ENCODE data around the gene ADRA2C. TPM values are rescaled to one million over a fixed set of nuclear protein-coding genes. Genes with fewer than 3 reads are reported as not detected.

Gene ADRA2C
- total RNA-seq, 1 experiment from 2014 or later = 28.1 TPM

GRCh38 chr4:3729882-3730226 lies 36.3 kb upstream of the ADRA2C start:
- ChIA-PET RAD21 (ENCODE audit: low non-redundant PET in 1 of 2, low total read pairs in 2 of 2, uncharacterized antibody in 2 of 2, unreplicated experiment in 2 of 2) (no interaction called here), POLR2A (no interaction called here), CTCF (no interaction called here)
- H2AFZ ChIP-seq (ENCODE audit: low read depth, low read length, poor library complexity, severe bottlenecking) = no peak overlapping the region
- no peak overlapping the region for H3K27ac ChIP-seq (ENCODE audit: low read depth, low read length)
- no peak for DNase-seq (ENCODE audit: low read depth, low spot score)
- no TSS peak for BruUV-seq (replicated peaks)
- peak; percentile 73 for ATAC-seq
- intact Hi-C loops (cut with micrococcal nuclease) = no loop called here
- H3K27me3 ChIP-seq (ENCODE audit: insufficient read depth, low read length) = no peaks in the 10 kb centered on the region
- no peak overlapping the region for H3K4me3 ChIP-seq (replicated peaks in 1 of 2; ENCODE audit: low read depth in 1 of 2, low read length in 2 of 2)
- no peaks in the 10 kb centered on the region for H4K20me1 ChIP-seq (ENCODE audit: insufficient read depth)
- H3K9me2 ChIP-seq (ENCODE audit: insufficient read depth) = no peaks in the 10 kb centered on the region
- H3K79me2 ChIP-seq (ENCODE audit: insufficient read depth, low read length) = no peaks in the 10 kb centered on the region
- peak overlapping the region; percentile 3; the same call in 1 of the 2 replicates for H3K9ac ChIP-seq (ENCODE audit: low read length)
- no peaks in the 10 kb centered on the region for H3K36me3 ChIP-seq (ENCODE audit: control insufficient read depth in 1 of 2, insufficient read depth in 2 of 2, low read length in 2 of 2)
- H3K4me2 ChIP-seq (ENCODE audit: low read length) = peak overlapping the region; percentile 52
- H3K9me3 ChIP-seq (ENCODE audit: control insufficient read depth in 1 of 2, insufficient read depth in 1 of 2, low read depth in 1 of 2, low read length in 2 of 2) = no peaks in the 10 kb centered on the region
- H3K4me1 ChIP-seq (ENCODE audit: control insufficient read depth in 1 of 2, insufficient read depth in 2 of 2, low read length in 2 of 2) = peaks cover 0 to 9% of the 10 kb centered on the region in 2 experiments; a peak in 2 of 4 replicates
- TF ChIP-seq CEBPB (IDR thresholded peaks at IDR 0.05; ENCODE audit: low read depth) = no peak
- TF ChIP-seq, protein P1, sequence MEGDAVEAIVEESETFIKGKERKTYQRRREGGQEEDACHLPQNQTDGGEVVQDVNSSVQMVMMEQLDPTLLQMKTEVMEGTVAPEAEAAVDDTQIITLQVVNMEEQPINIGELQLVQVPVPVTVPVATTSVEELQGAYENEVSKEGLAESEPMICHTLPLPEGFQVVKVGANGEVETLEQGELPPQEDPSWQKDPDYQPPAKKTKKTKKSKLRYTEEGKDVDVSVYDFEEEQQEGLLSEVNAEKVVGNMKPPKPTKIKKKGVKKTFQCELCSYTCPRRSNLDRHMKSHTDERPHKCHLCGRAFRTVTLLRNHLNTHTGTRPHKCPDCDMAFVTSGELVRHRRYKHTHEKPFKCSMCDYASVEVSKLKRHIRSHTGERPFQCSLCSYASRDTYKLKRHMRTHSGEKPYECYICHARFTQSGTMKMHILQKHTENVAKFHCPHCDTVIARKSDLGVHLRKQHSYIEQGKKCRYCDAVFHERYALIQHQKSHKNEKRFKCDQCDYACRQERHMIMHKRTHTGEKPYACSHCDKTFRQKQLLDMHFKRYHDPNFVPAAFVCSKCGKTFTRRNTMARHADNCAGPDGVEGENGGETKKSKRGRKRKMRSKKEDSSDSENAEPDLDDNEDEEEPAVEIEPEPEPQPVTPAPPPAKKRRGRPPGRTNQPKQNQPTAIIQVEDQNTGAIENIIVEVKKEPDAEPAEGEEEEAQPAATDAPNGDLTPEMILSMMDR (IDR thresholded peaks at IDR 0.05 in 2 of 3, conservative IDR thresholded peaks at IDR 0.05 in 1 of 3; ENCODE audit: borderline replicate concordance in 1 of 3, insufficient read depth in 1 of 3, low read depth in 2 of 3, low read length in 2 of 3) = peak in 2 of 3 experiments; percentile 7 to 14; a peak in 1 of 6 replicates

- DNase-seq (ENCODE audit: low read depth, low spot score) = no peak
- BruUV-seq (replicated peaks) = no TSS peak
- ATAC-seq = no peak
- Histone ChIP-seq H3K9me2 (ENCODE audit: insufficient read depth) (no peaks in the 10 kb centered on the region), H3K27ac (ENCODE audit: low read depth, low read length) (no peak overlapping the region), H3K4me3 (replicated peaks in 1 of 2; ENCODE audit: low read depth in 1 of 2, low read length in 2 of 2) (no peak overlapping the region), H3K4me1 (ENCODE audit: control insufficient read depth in 1 of 2, insufficient read depth in 2 of 2, low read length in 2 of 2) (peaks cover 0 to 9% of the 10 kb centered on the region in 2 experiments; a peak in 2 of 4 replicates), H3K36me3 (ENCODE audit: control insufficient read depth in 1 of 2, insufficient read depth in 2 of 2, low read length in 2 of 2) (no peaks in the 10 kb centered on the region), H4K20me1 (ENCODE audit: insufficient read depth) (no peaks in the 10 kb centered on the region), H3K27me3 (ENCODE audit: insufficient read depth, low read length) (no peaks in the 10 kb centered on the region), H3K4me2 (ENCODE audit: low read length) (no peak overlapping the region), H3K79me2 (ENCODE audit: insufficient read depth, low read length) (no peaks in the 10 kb centered on the region), H3K9me3 (ENCODE audit: control insufficient read depth in 1 of 2, insufficient read depth in 1 of 2, low read depth in 1 of 2, low read length in 2 of 2) (no peaks in the 10 kb centered on the region), H3K9ac (ENCODE audit: low read length) (no peak overlapping the region), H2AFZ (ENCODE audit: low read depth, low read length, poor library complexity, severe bottlenecking) (no peak overlapping the region)
- CTCF ChIA-PET = no interaction called here
- POLR2A ChIA-PET = no interaction called here
- intact Hi-C loops (cut with micrococcal nuclease) = no loop called here
- RAD21 ChIA-PET (ENCODE audit: low non-redundant PET in 1 of 2, low total read pairs in 2 of 2, uncharacterized antibody in 2 of 2, unreplicated experiment in 2 of 2) = no interaction called here
- no peak for TF ChIP-seq TCF7L2 (IDR thresholded peaks at IDR 0.05; ENCODE audit: borderline replicate concordance, extremely low read depth, insufficient read depth, insufficient read length)
- no peak for TF ChIP-seq JUND (IDR thresholded peaks at IDR 0.05)
- TF ChIP-seq SP1 (IDR thresholded peaks at IDR 0.05; ENCODE audit: low read depth) = no peak
- TF ChIP-seq SIN3A (IDR thresholded peaks at IDR 0.05; ENCODE audit: low read depth) = no peak
- TF ChIP-seq YY1 (IDR thresholded peaks at IDR 0.05; ENCODE audit: extremely low read depth, insufficient replicate concordance, low read depth, low read length) = no peak
- TF ChIP-seq, protein P2, sequence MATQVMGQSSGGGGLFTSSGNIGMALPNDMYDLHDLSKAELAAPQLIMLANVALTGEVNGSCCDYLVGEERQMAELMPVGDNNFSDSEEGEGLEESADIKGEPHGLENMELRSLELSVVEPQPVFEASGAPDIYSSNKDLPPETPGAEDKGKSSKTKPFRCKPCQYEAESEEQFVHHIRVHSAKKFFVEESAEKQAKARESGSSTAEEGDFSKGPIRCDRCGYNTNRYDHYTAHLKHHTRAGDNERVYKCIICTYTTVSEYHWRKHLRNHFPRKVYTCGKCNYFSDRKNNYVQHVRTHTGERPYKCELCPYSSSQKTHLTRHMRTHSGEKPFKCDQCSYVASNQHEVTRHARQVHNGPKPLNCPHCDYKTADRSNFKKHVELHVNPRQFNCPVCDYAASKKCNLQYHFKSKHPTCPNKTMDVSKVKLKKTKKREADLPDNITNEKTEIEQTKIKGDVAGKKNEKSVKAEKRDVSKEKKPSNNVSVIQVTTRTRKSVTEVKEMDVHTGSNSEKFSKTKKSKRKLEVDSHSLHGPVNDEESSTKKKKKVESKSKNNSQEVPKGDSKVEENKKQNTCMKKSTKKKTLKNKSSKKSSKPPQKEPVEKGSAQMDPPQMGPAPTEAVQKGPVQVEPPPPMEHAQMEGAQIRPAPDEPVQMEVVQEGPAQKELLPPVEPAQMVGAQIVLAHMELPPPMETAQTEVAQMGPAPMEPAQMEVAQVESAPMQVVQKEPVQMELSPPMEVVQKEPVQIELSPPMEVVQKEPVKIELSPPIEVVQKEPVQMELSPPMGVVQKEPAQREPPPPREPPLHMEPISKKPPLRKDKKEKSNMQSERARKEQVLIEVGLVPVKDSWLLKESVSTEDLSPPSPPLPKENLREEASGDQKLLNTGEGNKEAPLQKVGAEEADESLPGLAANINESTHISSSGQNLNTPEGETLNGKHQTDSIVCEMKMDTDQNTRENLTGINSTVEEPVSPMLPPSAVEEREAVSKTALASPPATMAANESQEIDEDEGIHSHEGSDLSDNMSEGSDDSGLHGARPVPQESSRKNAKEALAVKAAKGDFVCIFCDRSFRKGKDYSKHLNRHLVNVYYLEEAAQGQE (IDR thresholded peaks at IDR 0.05; ENCODE audit: low read depth) = no peak
- no peak for TF ChIP-seq CBX3 (IDR thresholded peaks at IDR 0.05; ENCODE audit: low read depth)
- TF ChIP-seq EGR1 (IDR thresholded peaks at IDR 0.05; ENCODE audit: low read depth) = no peak
- TF ChIP-seq ELF1 (IDR thresholded peaks at IDR 0.05; ENCODE audit: borderline replicate concordance, low read depth) = no peak
- no peak for TF ChIP-seq EZH2phosphoT487 (IDR thresholded peaks at IDR 0.05; ENCODE audit: borderline replicate concordance)
- TF ChIP-seq MAX (IDR thresholded peaks at IDR 0.05) = no peak
- no peak for TF ChIP-seq EZH2 (IDR thresholded peaks at IDR 0.05)
- no peak for TF ChIP-seq RAD21 (IDR thresholded peaks at IDR 0.05; ENCODE audit: low read depth)
These were observed 35.6 kb upstream of the ADRA2C start for GRCh38 chr4:3730422-3731190.

Data from HCT116 (cell line).